CD4-positive, alpha-beta T cell treated with Interleukin-10 for 1 hour (primary cell): Measurements from ENCODE around the gene C1QTNF12.

Source experiments
- DNase-seq: peaks from one replicate; pipeline ENCODE4 v3.0.0-alpha.2; 2020

Gene C1QTNF12

DNA sequence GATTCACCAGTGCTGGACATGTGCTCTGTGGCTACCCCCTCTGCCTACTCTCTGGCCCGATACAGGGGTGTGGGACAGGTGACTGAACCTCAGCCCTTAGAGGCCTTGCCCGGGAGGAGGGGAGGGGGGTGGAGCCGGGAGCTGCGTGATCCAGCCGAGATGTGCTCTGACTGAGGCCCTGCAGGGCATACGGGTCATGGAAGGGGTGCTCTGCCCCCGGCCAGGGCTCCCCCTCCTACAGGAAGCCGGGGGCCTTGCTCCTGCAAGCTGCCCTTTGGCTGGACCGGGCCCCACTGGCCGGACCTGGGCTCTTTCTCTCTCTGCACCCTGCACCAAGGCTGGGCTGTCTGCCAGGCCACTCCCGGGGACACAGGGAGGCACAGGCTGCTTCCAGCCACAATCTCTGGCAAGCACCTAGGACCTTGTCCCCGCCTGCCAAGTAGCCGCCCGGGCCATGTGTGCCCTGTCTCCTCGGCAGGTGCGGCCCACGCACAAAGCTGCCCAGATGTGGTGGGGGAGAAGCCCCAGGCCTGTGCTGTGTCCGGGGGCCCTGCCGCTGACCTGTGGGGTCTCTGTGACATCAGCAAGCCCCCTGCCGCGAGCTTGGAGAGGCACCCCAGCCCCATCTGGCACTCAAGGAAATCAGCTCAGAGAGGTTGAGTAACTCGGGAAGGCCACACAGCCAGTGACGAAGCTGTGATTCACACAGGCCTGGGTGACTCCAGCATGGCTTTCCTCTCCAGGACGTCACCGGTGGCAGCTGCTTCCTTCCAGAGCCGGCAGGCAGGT, 35.2 kb upstream of the C1QTNF12 start:
- DNase-seq, result no peak

- no peak for DNase-seq
Observed at GRCh38 chr1:1280782-1281481, 34.4 kb upstream of the C1QTNF12 start.

- no peak for DNase-seq
Observed at GRCh38 chr1:1279028-1279427, 32.5 kb upstream of the C1QTNF12 start.

DNA sequence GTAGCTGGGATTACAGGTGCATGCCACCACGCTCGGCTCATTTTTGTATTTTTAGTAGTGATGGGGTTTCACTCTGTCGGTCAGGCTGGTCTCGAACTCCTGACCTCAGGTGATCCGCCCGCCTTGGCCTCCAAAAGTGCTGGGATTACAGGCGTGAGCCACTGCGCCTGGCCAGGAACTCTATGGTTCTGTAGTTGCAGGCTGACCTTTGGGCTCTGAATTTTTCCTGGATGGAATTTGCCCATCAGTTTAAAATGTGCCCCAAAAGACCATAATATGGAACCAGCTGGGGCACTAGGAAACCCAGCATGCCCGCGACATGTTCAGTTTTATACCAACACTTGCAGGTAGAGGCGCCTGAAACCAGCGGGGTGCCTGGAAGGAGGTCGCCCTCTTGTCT, 32.1 kb upstream of the C1QTNF12 start:
- DNase-seq, result no peak

DNA sequence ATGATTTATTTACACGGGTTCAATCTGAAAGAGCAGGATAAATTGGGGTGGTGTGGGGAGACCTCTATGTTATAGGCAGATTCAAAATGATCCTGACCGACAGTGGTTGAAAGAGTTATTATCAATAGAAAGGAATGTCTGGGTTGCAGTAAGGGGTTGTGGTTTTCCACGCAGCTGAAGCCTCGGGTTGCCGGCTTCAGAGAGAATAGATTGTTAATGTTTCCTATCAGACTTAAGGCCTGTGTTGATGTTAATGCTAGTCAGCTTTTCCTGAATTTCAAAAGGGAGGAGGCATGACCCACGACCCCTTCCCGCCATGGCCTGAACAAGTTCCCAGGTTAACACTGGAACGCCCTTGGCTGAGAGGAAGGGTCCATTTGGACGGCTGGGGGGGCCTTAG, 29.3 kb upstream of the C1QTNF12 start:
- DNase-seq, result no peak

DNA sequence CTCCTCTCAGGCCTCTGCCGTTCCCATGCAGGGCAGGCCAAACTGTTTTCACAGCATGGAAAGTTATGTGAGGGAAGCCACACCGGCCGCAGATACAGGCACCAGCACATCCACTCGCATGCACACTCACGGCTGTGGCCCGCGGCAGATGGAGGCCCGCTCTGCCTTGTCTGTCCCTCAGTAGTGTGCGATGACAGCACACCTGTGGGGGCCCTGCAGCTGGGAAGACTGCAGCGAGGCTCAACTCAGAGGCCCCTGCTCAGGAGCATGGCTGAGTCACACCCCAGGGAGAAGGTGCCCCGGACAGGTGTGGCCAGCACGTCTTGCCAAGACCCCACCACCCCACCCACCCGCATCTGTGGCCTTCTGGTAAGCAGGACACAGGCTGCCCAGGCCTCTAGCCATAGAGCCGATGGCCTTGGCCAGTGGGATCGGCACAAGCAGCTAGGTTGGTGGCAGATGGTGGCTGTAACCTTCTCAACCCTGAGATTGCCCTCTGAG, 28.5 kb upstream of the C1QTNF12 start:
- DNase-seq, result no peak

GRCh38 chr1:1274299-1274930, 27.9 kb upstream of the C1QTNF12 start:
- no peak for DNase-seq

GRCh38 chr1:1273512-1274298, 27.2 kb upstream of the C1QTNF12 start, which contains the start of gene UBE2J2:
UBE2J2 (minus strand) TSS chr1:1273854; CDS start chr1:1267992, 5,862 bp downstream.
- DNase-seq, result peak; percentile 93

- DNase-seq, result no peak
Observed at GRCh38 chr1:1273209-1273511, 26.6 kb upstream of the C1QTNF12 start.

- DNase-seq, result no peak
Observed at GRCh38 chr1:1272341-1273208, 26.1 kb upstream of the C1QTNF12 start.

- DNase-seq, result no peak
Observed at GRCh38 chr1:1270813-1271212, 24.3 kb upstream of the C1QTNF12 start.

DNA sequence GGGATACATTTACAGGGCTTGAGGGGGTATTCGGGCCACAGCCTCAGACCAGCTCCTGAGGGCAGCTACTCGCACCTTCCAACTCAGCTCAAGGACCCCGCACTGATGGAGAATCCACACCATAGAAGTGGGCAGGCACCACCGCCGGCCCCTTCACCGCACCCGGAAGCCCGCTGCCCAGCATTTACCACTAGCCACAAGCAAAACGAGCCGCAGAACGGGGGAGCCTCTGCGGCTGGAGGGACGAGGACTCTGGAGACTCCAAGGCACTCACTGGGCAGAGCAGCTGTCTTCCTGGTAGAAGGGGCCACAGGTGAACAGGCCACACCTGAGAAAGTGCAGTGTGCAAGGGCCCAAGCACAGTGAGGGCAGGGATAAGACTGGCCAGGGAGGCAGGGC, 21.8 kb upstream of the C1QTNF12 start:
- no peak for DNase-seq

- DNase-seq, result no peak
Observed at GRCh38 chr1:1267488-1268283, 21.2 kb upstream of the C1QTNF12 start.

- no peak for DNase-seq
Observed at GRCh38 chr1:1264868-1265272, 18.3 kb upstream of the C1QTNF12 start.

DNA sequence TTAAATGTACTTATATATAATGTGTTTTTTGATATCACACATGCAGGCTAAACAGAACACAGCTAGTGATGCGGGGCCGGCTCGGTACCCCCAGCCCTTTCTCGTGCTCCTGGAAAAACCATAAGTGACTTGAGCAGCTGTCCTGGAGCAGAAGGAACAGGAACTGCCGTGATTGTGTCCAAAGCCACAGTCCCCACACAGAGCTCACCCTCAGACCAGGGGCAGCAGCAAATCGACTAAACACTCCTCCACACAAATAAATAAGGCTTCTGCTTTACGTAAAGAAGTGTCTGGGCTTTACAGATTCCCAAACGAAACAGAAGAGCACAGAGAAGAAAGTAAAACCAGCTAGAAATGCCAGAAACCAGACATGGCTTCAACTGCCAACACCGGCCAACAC, 17.5 kb upstream of the C1QTNF12 start:
- no peak for DNase-seq

DNA sequence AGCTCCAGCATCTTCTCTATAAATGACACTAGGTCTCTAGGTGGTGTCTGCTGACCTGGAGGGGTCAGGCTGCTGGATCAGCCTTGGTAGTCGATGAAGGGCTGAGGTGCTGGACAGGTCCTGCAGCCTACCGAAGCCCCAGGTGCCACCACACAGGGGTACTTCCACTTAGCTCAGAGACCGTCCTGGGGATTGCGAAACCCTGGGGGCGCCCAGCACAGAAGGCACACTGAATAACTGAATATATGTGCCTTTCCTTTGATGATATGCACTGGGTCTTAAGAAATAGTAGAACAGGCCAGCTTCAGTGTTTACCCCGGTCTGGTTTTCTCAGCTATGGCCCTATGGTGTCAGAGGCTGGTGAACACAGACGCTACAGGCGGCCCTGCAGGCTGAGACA, 16.2 kb upstream of the C1QTNF12 start:
- DNase-seq, result no peak

GRCh38 chr1:1262071-1262470, 15.5 kb upstream of the C1QTNF12 start:
- DNase-seq, result no peak

DNA sequence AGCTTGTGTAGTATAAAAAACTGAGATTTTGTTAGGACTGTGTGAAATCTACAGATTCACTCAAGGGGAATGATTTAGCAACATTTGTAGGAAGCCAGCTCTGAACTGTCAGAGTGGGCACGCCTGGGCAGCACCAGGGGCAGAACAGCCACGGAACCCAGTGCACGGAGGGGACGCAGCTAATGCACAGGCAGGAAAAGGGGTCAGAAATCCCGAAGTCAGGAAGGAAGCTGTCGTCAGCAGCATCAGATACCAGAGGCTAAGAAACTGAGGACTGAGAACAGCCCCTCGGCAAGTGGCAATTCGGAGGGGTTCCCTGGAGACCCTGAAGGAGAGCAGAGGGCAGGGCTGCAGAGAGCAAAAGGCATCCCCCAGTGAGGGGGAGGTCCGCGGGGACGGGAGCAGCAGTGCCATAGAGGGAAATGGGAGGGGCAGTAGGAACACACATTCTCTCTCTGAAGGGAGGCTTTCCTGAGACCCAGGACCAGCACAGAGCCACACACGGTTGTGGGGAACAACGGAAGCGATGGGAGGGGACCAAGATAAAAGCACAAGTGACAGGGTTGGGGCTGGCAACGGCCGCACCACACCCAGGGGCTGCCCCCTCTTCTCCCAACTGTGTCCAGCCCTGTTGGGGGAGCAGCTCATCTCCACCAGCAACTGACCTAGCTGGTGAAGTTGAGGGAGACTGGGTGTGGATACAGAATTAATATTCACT, 14.5 kb upstream of the C1QTNF12 start:
- DNase-seq, result no peak

- DNase-seq, result no peak
Observed at GRCh38 chr1:1259951-1260600, 13.6 kb upstream of the C1QTNF12 start.

GRCh38 chr1:1259540-1259939, 13.0 kb upstream of the C1QTNF12 start:
- DNase-seq, result no peak
